SK-N-SH treated with all-trans-retinoic acid at 6 μM for 48 hours (cell line): ENCODE measurements around the gene LRRC41.

Experiments used
- BACH2 ChIP-seq: fragments of 250-450 bp; sonication (Bioruptor Pico); IDR thresholded peaks from 2 replicates; pipeline ENCODE4 v1.9.0; 2021; ENCODE audit warnings: mild to moderate bottlenecking, borderline replicate concordance
- CREB5 ChIP-seq: fragments of 250-450 bp; sonication (Bioruptor Pico); IDR thresholded peaks from 2 replicates; pipeline ENCODE4 v1.5.1; 2020; ENCODE audit warnings: low read depth, mild to moderate bottlenecking, moderate library complexity
- CSRNP3 ChIP-seq: fragments of 250-450 bp; sonication (Bioruptor Pico); IDR thresholded peaks from 2 replicates; pipeline ENCODE4 v1.5.1; 2021; ENCODE audit warnings: mild to moderate bottlenecking, moderate library complexity
- PATZ1 ChIP-seq: fragments of 250-450 bp; sonication (Bioruptor Pico); IDR thresholded peaks from 2 replicates; pipeline ENCODE4 v1.8.0; 2020; ENCODE audit warnings: mild to moderate bottlenecking, moderate library complexity, borderline replicate concordance
- RARB ChIP-seq: fragments of 250-450 bp; sonication (Bioruptor Pico); IDR thresholded peaks from 2 replicates; pipeline ENCODE4 v1.8.0; 2021; ENCODE audit warnings: mild to moderate bottlenecking, moderate library complexity
- TOX ChIP-seq: fragments of 250-450 bp; sonication (Bioruptor Pico); IDR thresholded peaks from 2 replicates; pipeline ENCODE4 v1.8.0; 2021; ENCODE audit warnings: mild to moderate bottlenecking, moderate library complexity, borderline replicate concordance
- ZFP3 ChIP-seq: fragments of 250-450 bp; sonication (Bioruptor Pico); IDR thresholded peaks from 2 replicates; pipeline ENCODE4 v1.5.0; 2020; ENCODE audit warnings: mild to moderate bottlenecking, moderate library complexity
- ZFP30 ChIP-seq: fragments of 450-650 bp; formaldehyde crosslinking; IDR thresholded peaks from 2 replicates; pipeline ENCODE4 v1.5.0; 2022; ENCODE audit warnings: mild to moderate bottlenecking, moderate library complexity

- TF ChIP-seq CSRNP3 (CRISPR knock-in tag) (no peak), ZFP30 (CRISPR knock-in tag) (no peak), CREB5 (CRISPR knock-in tag) (no peak), RARB (CRISPR knock-in tag) (no peak), PATZ1 (CRISPR knock-in tag) (no peak), TOX (no peak), ZFP3 (CRISPR knock-in tag) (no peak), BACH2 (CRISPR knock-in tag) (no peak)
These were observed 23.3 kb downstream of the LRRC41 start for GRCh38 chr1:46280092-46280491.
